ENCODE data around the gene ZNF276. TPM values are rescaled to one million over a fixed set of nuclear protein-coding genes. Genes with fewer than 3 reads are reported as not detected.

ZNF276 gene
- total RNA-seq, 4 donors from 2014 or later: 10.9 to 39.6 (median 22.2) TPM

- no peak for TF ChIP-seq CTCF (IDR thresholded peaks at IDR 0.05; ENCODE audit: low read depth)
Measured at GRCh38 chr16:89693931-89694783, 27.2 kb upstream of the ZNF276 start.

GRCh38 chr16:89695086-89695874 is 26.1 kb upstream of the ZNF276 start:
- no peak for TF ChIP-seq CTCF (IDR thresholded peaks at IDR 0.05; ENCODE audit: low read depth)

- no peak for TF ChIP-seq CTCF (IDR thresholded peaks at IDR 0.05; ENCODE audit: low read depth)
Measured at GRCh38 chr16:89695875-89696669, 25.3 kb upstream of the ZNF276 start.

- TF ChIP-seq CTCF (IDR thresholded peaks at IDR 0.05; ENCODE audit: low read depth): no peak
Measured at GRCh38 chr16:89696670-89697128, 24.6 kb upstream of the ZNF276 start.

- no peak for TF ChIP-seq CTCF (IDR thresholded peaks at IDR 0.05; ENCODE audit: low read depth)
Measured at GRCh38 chr16:89697161-89697615, 24.1 kb upstream of the ZNF276 start.

GRCh38 chr16:89697616-89698331 is 23.6 kb upstream of the ZNF276 start:
- no peak for TF ChIP-seq CTCF (IDR thresholded peaks at IDR 0.05; ENCODE audit: low read depth)
